Panc1 (cell line): Measurements from ENCODE around the gene RBMX2. TPM values are rescaled to one million over a fixed set of nuclear protein-coding genes. Genes with fewer than 3 reads are reported as not detected.

ENCODE experiments used
- ATAC-seq: fragments of 200-7000 bp; cut with Tn5 transposase; 2 replicates; pipeline ENCODE4 v1.9.1; 2020; ENCODE audit warnings: mild to moderate bottlenecking, moderate library complexity
- BruUV-seq: library from RNA; stranded (reverse); fragments of 400-500 nt; replicated peaks from 2 replicates; lab custom pipeline; 2021; lab: Mats Ljungman, UMichigan
- CTCF ChIA-PET: fragments of 300-600 bp; sonication (Branson Sonifier 250); formaldehyde crosslinking; loops from one replicate; lab custom pipeline; 2022; ENCODE audit warnings: antibody characterized with exemption; lab: Charles Lee
- POLR2A ChIA-PET: fragments of 300-600 bp; sonication (Branson Sonifier 250); formaldehyde crosslinking; loops from one replicate; lab custom pipeline; 2022; ENCODE audit warnings: antibody characterized with exemption; lab: Charles Lee
- DNase-seq: peaks from one replicate; pipeline ENCODE4 v3.0.0-alpha.2; 2010; ENCODE audit warnings: low read depth, low spot score
- H3K27ac ChIP-seq: 2 replicates; pipeline ENCODE4 v1.5.1; 2011; ENCODE audit warnings: mild to moderate bottlenecking, low read length, inconsistent platforms
- H3K27me3 ChIP-seq: fragments of 200-500 bp; sonication (Bioruptor generic); 2 replicates; pipeline ENCODE4 v1.6.0; 2014; ENCODE audit warnings: low read length, inconsistent platforms; ENCODE audit not compliant: control insufficient read depth, insufficient read depth
- H3K36me3 ChIP-seq: fragments of 200-500 bp; sonication (Bioruptor generic); 2 replicates; pipeline ENCODE4 v1.5.1; 2014; ENCODE audit warnings: inconsistent platforms, mild to moderate bottlenecking, low read length, moderate library complexity; ENCODE audit not compliant: control insufficient read depth, insufficient read depth
- H3K4me1 ChIP-seq: 2 replicates; pipeline ENCODE4 v1.5.1; 2011; ENCODE audit warnings: inconsistent platforms, mild to moderate bottlenecking, low read length, moderate library complexity; ENCODE audit not compliant: control insufficient read depth, insufficient read depth
- H3K4me3 ChIP-seq, 2 experiments: 2 replicates each; pipeline ENCODE4 v1.5.1; 2011 to 2012; ENCODE audit warnings: low read depth in 2 of 2, low read length in 2 of 2, mild to moderate bottlenecking in 2 of 2, inconsistent platforms in 1 of 2, moderate library complexity in 1 of 2
- H3K9me3 ChIP-seq: fragments of 200-500 bp; sonication (Bioruptor generic); 2 replicates; pipeline ENCODE4 v1.5.1; 2014; ENCODE audit warnings: low read depth, mild to moderate bottlenecking, inconsistent platforms, low read length, moderate library complexity; ENCODE audit not compliant: control insufficient read depth, insufficient read depth
- CTCF ChIP-seq: fragments of 450-650 bp; IDR thresholded peaks from 2 replicates; pipeline ENCODE4 v1.5.1; 2017; ENCODE audit warnings: mild to moderate bottlenecking
- POLR2AphosphoS5 ChIP-seq: IDR thresholded peaks from 2 replicates; pipeline ENCODE4 v1.6.1; 2012; ENCODE audit warnings: mild to moderate bottlenecking, low read depth, low read length, moderate library complexity
- SIN3A ChIP-seq: IDR thresholded peaks from 2 replicates; pipeline ENCODE4 v1.6.1; 2012; ENCODE audit warnings: low read depth, mild to moderate bottlenecking, low read length, moderate library complexity, borderline replicate concordance; ENCODE audit not compliant: insufficient read depth
- TCF7L2 ChIP-seq: IDR thresholded peaks from 2 replicates; pipeline ENCODE4 v1.6.1; 2011; ENCODE audit warnings: mild to moderate bottlenecking, low read depth, low read length, inconsistent platforms
- in situ Hi-C: cut with HindIII; loops from 2 replicates; pipeline ENCODE4 v1.10.0; 2016; ENCODE audit warnings: low sequenced_read_pairs, low pct_unique_long_range_greater_than_20kb
- intact Hi-C: fragments of 100-400 bp; cut with micrococcal nuclease; formaldehyde crosslinking; loops from one replicate; pipeline ENCODE4 v1.10.0; 2022; ENCODE audit not compliant: unreplicated experiment
- total RNA-seq: library from RNA; stranded (reverse); gene quantifications from one replicate; pipeline ENCODE4 v1.2.1, GENCODE V29; 2021; ENCODE audit not compliant: unreplicated experiment
- TF ChIP-seq, protein P1 (sequence below), 2 experiments: IDR thresholded peaks; 2 replicates each; pipeline ENCODE4 v1.6.1; 2011 to 2012; ENCODE audit warnings: low read depth in 2 of 2, control low read depth in 1 of 2, low read length in 1 of 2, mild to moderate bottlenecking in 1 of 2, moderate library complexity in 1 of 2; ENCODE audit not compliant: insufficient read depth in 1 of 2

Gene RBMX2
- total RNA-seq, 1 experiment from 2014 or later, result 40.4 TPM

DNA sequence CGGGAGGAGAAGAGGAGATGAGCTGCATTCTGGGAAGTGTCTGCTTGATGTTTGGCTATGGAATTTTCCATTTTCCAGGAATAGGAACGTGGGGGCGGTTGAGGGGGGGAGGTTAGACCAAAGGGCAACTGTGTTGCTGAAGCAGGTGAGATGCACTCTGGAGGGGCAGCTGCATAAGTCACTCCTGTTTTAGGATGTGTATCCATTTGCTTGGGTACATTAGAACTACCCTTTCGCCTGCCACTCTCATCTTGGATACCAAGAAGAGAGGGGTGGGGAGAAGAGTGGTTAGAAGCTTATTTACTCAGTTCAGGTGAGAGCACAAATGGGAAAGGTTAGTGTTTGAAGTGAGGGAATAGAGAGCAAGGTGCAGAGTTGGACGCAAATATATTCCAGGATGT, 15.4 kb upstream of the RBMX2 start:
- BruUV-seq, result no TSS peak
- in situ Hi-C loops, result no loop called here
- no peaks in the 10 kb centered on the region for H3K36me3 ChIP-seq
- H3K9me3 ChIP-seq, result no peaks in the 10 kb centered on the region
- no peaks in the 10 kb centered on the region for H3K4me1 ChIP-seq
- TF ChIP-seq CTCF (no peak), SIN3A (no peak), TCF7L2 (no peak), POLR2AphosphoS5 (no peak)
- TF ChIP-seq, protein P1, sequence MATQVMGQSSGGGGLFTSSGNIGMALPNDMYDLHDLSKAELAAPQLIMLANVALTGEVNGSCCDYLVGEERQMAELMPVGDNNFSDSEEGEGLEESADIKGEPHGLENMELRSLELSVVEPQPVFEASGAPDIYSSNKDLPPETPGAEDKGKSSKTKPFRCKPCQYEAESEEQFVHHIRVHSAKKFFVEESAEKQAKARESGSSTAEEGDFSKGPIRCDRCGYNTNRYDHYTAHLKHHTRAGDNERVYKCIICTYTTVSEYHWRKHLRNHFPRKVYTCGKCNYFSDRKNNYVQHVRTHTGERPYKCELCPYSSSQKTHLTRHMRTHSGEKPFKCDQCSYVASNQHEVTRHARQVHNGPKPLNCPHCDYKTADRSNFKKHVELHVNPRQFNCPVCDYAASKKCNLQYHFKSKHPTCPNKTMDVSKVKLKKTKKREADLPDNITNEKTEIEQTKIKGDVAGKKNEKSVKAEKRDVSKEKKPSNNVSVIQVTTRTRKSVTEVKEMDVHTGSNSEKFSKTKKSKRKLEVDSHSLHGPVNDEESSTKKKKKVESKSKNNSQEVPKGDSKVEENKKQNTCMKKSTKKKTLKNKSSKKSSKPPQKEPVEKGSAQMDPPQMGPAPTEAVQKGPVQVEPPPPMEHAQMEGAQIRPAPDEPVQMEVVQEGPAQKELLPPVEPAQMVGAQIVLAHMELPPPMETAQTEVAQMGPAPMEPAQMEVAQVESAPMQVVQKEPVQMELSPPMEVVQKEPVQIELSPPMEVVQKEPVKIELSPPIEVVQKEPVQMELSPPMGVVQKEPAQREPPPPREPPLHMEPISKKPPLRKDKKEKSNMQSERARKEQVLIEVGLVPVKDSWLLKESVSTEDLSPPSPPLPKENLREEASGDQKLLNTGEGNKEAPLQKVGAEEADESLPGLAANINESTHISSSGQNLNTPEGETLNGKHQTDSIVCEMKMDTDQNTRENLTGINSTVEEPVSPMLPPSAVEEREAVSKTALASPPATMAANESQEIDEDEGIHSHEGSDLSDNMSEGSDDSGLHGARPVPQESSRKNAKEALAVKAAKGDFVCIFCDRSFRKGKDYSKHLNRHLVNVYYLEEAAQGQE (IDR thresholded peaks at IDR 0.05; ENCODE audit: insufficient read depth in 1 of 2, low read depth in 2 of 2, low read length in 1 of 2), result no peak
- no peak overlapping the region for H3K27ac ChIP-seq
- ChIA-PET CTCF (interaction anchor here (0.8 kb wide), 1 partner anchor 39 kb away, joined by 6 read pairs; no protein-coding TSS in a partner anchor), POLR2A (no interaction called here)
- no peak overlapping the region for H3K4me3 ChIP-seq
- DNase-seq (no peak), ATAC-seq (no peak)
- intact Hi-C loops, result no loop called here
- no peaks in the 10 kb centered on the region for H3K27me3 ChIP-seq

GRCh38 chrX:130393451-130394074, 8.2 kb upstream of the RBMX2 start:
- POLR2A ChIA-PET, result interaction anchor here (0.7 kb wide), 1 partner anchor 20 kb away, joined by 3 read pairs; no protein-coding TSS in a partner anchor
- DNase-seq, result peak; percentile 20

More at GRCh38 chrX:130393451-130394074, 8.2 kb upstream of the RBMX2 start:
- Histone ChIP-seq H3K27me3 (peaks cover 5% of the 10 kb centered on the region; the same call in 1 of the 2 replicates), H3K27ac (no peak overlapping the region), H3K36me3 (no peaks in the 10 kb centered on the region), H3K4me3 (no peak overlapping the region), H3K9me3 (no peaks in the 10 kb centered on the region), H3K4me1 (no peaks in the 10 kb centered on the region)
- intact Hi-C loops (loop anchor here (1.0 kb wide), 1 partner anchor 524 kb away; no protein-coding TSS in a partner anchor), in situ Hi-C loops (no loop called here)
- peak; percentile 88 for TF ChIP-seq CTCF
- TF ChIP-seq, protein P1 (IDR thresholded peaks at IDR 0.05; ENCODE audit: insufficient read depth in 1 of 2, low read depth in 2 of 2, low read length in 1 of 2), result no peak
- peak; percentile 94 for ATAC-seq
- BruUV-seq, result no TSS peak
- CTCF ChIA-PET, result interaction anchor here (0.5 to 1.0 kb wide), 2 partner anchors 8 to 30 kb away, joined by 3 to 12 read pairs; partner anchors contain the start of gene RBMX2
